Endothelial cell of umbilical vein (primary cell): ENCODE measurements around the gene ULK4. TPM values are rescaled to one million over a fixed set of nuclear protein-coding genes. Genes with fewer than 3 reads are reported as not detected.

ENCODE experiments used
- BruUV-seq: library from RNA; stranded (reverse); fragments of 400-500 nt; replicated peaks from 2 replicates; lab custom pipeline; 2021; lab: Mats Ljungman, UMichigan
- CTCF ChIA-PET: fragments of 300-600, 350-600 bp; sonication (Branson Sonifier 250); formaldehyde crosslinking; loops from one replicate; lab custom pipeline; 2021; ENCODE audit warnings: antibody characterized with exemption, inconsistent platforms; lab: Charles Lee
- POLR2A ChIA-PET: fragments of 300-600, 350-600 bp; sonication (Branson Sonifier 250); formaldehyde crosslinking; loops from one replicate; lab custom pipeline; 2021; ENCODE audit warnings: antibody characterized with exemption, inconsistent platforms; lab: Charles Lee
- DNase-seq: peaks from one replicate; pipeline ENCODE4 v3.0.0-alpha.2; 2011; ENCODE audit warnings: low read depth, low spot score
- FAIRE-seq: peaks from 2 replicates; lab custom pipeline; 2011; peaks lifted over from hg19 to GRCh38; lab: Jason Lieb, UNC
- H2AFZ ChIP-seq: 2 replicates; pipeline ENCODE4 v1.6.0; 2012; ENCODE audit warnings: low read depth, low read length, control low read depth, inconsistent platforms
- H3K27ac ChIP-seq: 2 replicates; pipeline ENCODE4 v1.5.1; 2011; ENCODE audit warnings: low read depth, mild to moderate bottlenecking, control low read depth, low read length, moderate library complexity; ENCODE audit not compliant: insufficient read depth
- H3K27me3 ChIP-seq, 2 experiments: 2 replicates each; pipeline versions ENCODE4 v1.6.0 to v1.6.1; 2011; ENCODE audit warnings: low read length in 2 of 2, mixed read lengths in 1 of 2; ENCODE audit not compliant: control insufficient read depth in 2 of 2, insufficient read depth in 2 of 2
- H3K36me3 ChIP-seq, 2 experiments: 2 replicates in 1 of 2; 3 replicates in 1 of 2; pipeline ENCODE4 v1.5.1; 2011; ENCODE audit warnings: low read length in 2 of 2, mild to moderate bottlenecking in 1 of 2, moderate library complexity in 1 of 2; ENCODE audit not compliant: control insufficient read depth in 2 of 2, insufficient read depth in 2 of 2; ENCODE audit errors: extremely low read depth in 1 of 2
- H3K4me1 ChIP-seq: 3 replicates; pipeline ENCODE4 v1.5.1; 2011; ENCODE audit warnings: mild to moderate bottlenecking, low read length; ENCODE audit not compliant: control insufficient read depth, insufficient read depth; ENCODE audit errors: extremely low read depth
- H3K4me2 ChIP-seq: 2 replicates; pipeline ENCODE4 v1.6.1; 2011; ENCODE audit warnings: low read length, control low read depth, mixed read lengths; ENCODE audit not compliant: insufficient read depth
- H3K4me3 ChIP-seq, 3 experiments: fragments of 200-600 bp in 1 of 3; sonication (generic), shearing (Covaris generic) in 1 of 3; replicated peaks in 1 of 3; 2 replicates each; pipeline ENCODE4 v1.5.1; 2011 to 2016; ENCODE audit warnings: control low read depth in 3 of 3, low read length in 3 of 3, mild to moderate bottlenecking in 2 of 3, inconsistent platforms in 1 of 3, low read depth in 1 of 3, moderate library complexity in 1 of 3; ENCODE audit not compliant: insufficient read depth in 1 of 3
- H3K79me2 ChIP-seq: 2 replicates; pipeline ENCODE4 v1.6.0; 2012; ENCODE audit warnings: low read length, inconsistent platforms; ENCODE audit not compliant: control insufficient read depth, insufficient read depth
- H3K9ac ChIP-seq: replicated peaks from 2 replicates; pipeline ENCODE3; 2011; ENCODE audit warnings: low read length, control low read depth; ENCODE audit not compliant: insufficient read depth; ENCODE audit errors: extremely low read depth
- H3K9me1 ChIP-seq: replicated peaks from 3 replicates; pipeline ENCODE4 v1.6.0; 2011; ENCODE audit warnings: mild to moderate bottlenecking, low read length; ENCODE audit not compliant: control insufficient read depth, insufficient read depth; ENCODE audit errors: extremely low read depth
- H3K9me3 ChIP-seq: replicated peaks from 2 replicates; pipeline ENCODE4 v1.5.1; 2012; ENCODE audit warnings: low read length, inconsistent platforms; ENCODE audit not compliant: control insufficient read depth, insufficient read depth
- H4K20me1 ChIP-seq: replicated peaks from 2 replicates; pipeline ENCODE3; 2011; ENCODE audit warnings: mild to moderate bottlenecking, low read length; ENCODE audit not compliant: control insufficient read depth, insufficient read depth; ENCODE audit errors: extremely low read depth
- CTCF ChIP-seq, 2 donors: IDR thresholded peaks; 1 replicate in 1 of 2; 2 replicates in 1 of 2; pipeline ENCODE4 v1.5.1; 2011; ENCODE audit warnings: low read length in 2 of 2, mild to moderate bottlenecking in 2 of 2, moderate library complexity in 2 of 2, control low read depth in 1 of 2, inconsistent platforms in 1 of 2, low read depth in 1 of 2; ENCODE audit not compliant: insufficient read depth in 1 of 2; ENCODE audit errors: extremely low read depth in 1 of 2
- EZH2 ChIP-seq: IDR thresholded peaks from 2 replicates; pipeline ENCODE4 v1.6.1; 2012; ENCODE audit warnings: borderline replicate concordance, low read depth, mild to moderate bottlenecking, moderate library complexity, low read length, inconsistent platforms; ENCODE audit not compliant: severe bottlenecking
- FOS ChIP-seq: IDR thresholded peaks from 2 replicates; pipeline ENCODE4 v1.6.1; 2011; ENCODE audit warnings: mild to moderate bottlenecking, low read length, moderate library complexity, borderline replicate concordance; ENCODE audit not compliant: insufficient read depth
- GATA2 ChIP-seq: IDR thresholded peaks from 2 replicates; pipeline ENCODE4 v1.7.0; 2011; ENCODE audit warnings: low read depth, mild to moderate bottlenecking, moderate library complexity, mixed read lengths, low read length; ENCODE audit not compliant: insufficient read length, insufficient read depth
- JUN ChIP-seq: IDR thresholded peaks from 2 replicates; pipeline ENCODE4 v1.6.1; 2011; ENCODE audit warnings: borderline replicate concordance, low read depth; ENCODE audit not compliant: insufficient read length, insufficient read depth
- MAX ChIP-seq: IDR thresholded peaks from 2 replicates; pipeline ENCODE4 v1.6.1; 2011; ENCODE audit not compliant: insufficient read depth, insufficient read length
- MYC ChIP-seq: IDR thresholded peaks from one replicate; pipeline ENCODE4 v1.6.1; 2011; ENCODE audit warnings: mild to moderate bottlenecking, low read depth, low read length
- POLR2A ChIP-seq: IDR thresholded peaks from 2 replicates; pipeline ENCODE4 v1.6.1; 2012; ENCODE audit warnings: low read depth, mild to moderate bottlenecking, control low read depth, low read length
- POLR2AphosphoS5 ChIP-seq: IDR thresholded peaks from 2 replicates; pipeline ENCODE4 v1.6.1; 2012; ENCODE audit warnings: low read depth, mild to moderate bottlenecking, control low read depth, low read length, moderate library complexity; ENCODE audit not compliant: insufficient read depth
- dilution Hi-C: fragments of 300-500 bp; cut with MboI; formaldehyde crosslinking; loops from one replicate; pipeline ENCODE4 v1.15.0; 2019; ENCODE audit warnings: low sequenced_read_pairs; ENCODE audit not compliant: extremely low pct_ligation_motif_present
- intact Hi-C: fragments of 100-400 bp; cut with micrococcal nuclease; formaldehyde crosslinking; loops from one replicate; pipeline ENCODE4 v1.10.0; 2022
- polyA plus RNA-seq, 4 experiments: library from polyadenylated mRNA; depleted of rRNA in 3 of 4; stranded (reverse) in 3 of 4; unstranded in 1 of 4; fragments of >200 nt; gene quantifications; 2 replicates each; pipeline versions ENCODE4 v1.2.1 to v1.2.3, GENCODE V29; 2011 to 2012; ENCODE audit warnings: missing spikeins in 1 of 4
- total RNA-seq: library from RNA; stranded (reverse); gene quantifications from 2 replicates; pipeline ENCODE4 v1.2.3, GENCODE V29; 2021

Gene ULK4
- total and polyA plus RNA-seq, 2 donors (not counting 3 experiments of a cell fraction or from before 2014, with no cell fraction given), result 3.3 to 16.0 TPM

GRCh38 chr3:41350441-41350840 lies 611.5 kb downstream of the ULK4 start:
- intact Hi-C loops, result no loop called here
- no TSS peak for BruUV-seq
- no peak for TF ChIP-seq CTCF (IDR thresholded peaks at IDR 0.05; ENCODE audit: extremely low read depth in 1 of 2, insufficient read depth in 1 of 2, low read depth in 1 of 2, low read length in 2 of 2)
- POLR2A ChIA-PET, result no interaction called here
- no peaks in the 10 kb centered on the region for H3K79me2 ChIP-seq
- no peak overlapping the region for H2AFZ ChIP-seq
- H3K4me3 ChIP-seq, result no peak overlapping the region
- H3K27me3 ChIP-seq, result no peaks in the 10 kb centered on the region
- no peak for DNase-seq
- FAIRE-seq, result no peak
- dilution Hi-C loops, result no loop called here
- no peak overlapping the region for H3K4me2 ChIP-seq
- H3K9me3 ChIP-seq, result no peaks in the 10 kb centered on the region
- no peaks in the 10 kb centered on the region for H3K9me1 ChIP-seq
- CTCF ChIA-PET, result no interaction called here
- no peaks in the 10 kb centered on the region for H3K4me1 ChIP-seq
- no peak overlapping the region for H3K27ac ChIP-seq
- no peak overlapping the region for H3K9ac ChIP-seq
- no peaks in the 10 kb centered on the region for H3K36me3 ChIP-seq
- H4K20me1 ChIP-seq, result no peaks in the 10 kb centered on the region

- Histone ChIP-seq H3K9ac (no peak overlapping the region), H3K27ac (no peak overlapping the region), H3K4me3 (no peak overlapping the region), H3K27me3 (no peaks in the 10 kb centered on the region), H2AFZ (no peak overlapping the region), H3K4me2 (no peak overlapping the region), H3K36me3 (no peaks in the 10 kb centered on the region), H3K9me3 (no peaks in the 10 kb centered on the region), H4K20me1 (no peaks in the 10 kb centered on the region), H3K9me1 (no peaks in the 10 kb centered on the region), H3K4me1 (no peaks in the 10 kb centered on the region), H3K79me2 (no peaks in the 10 kb centered on the region)
- POLR2A ChIA-PET, result no interaction called here
- intact Hi-C loops, result no loop called here
- DNase-seq (no peak), FAIRE-seq (no peak)
- BruUV-seq, result no TSS peak
- no peak for TF ChIP-seq CTCF (IDR thresholded peaks at IDR 0.05; ENCODE audit: extremely low read depth in 1 of 2, insufficient read depth in 1 of 2, low read depth in 1 of 2, low read length in 2 of 2)
- no peak for TF ChIP-seq MYC
- no peak for TF ChIP-seq FOS
- no peak for TF ChIP-seq EZH2
- TF ChIP-seq GATA2, result no peak
- no peak for TF ChIP-seq JUN
- TF ChIP-seq POLR2AphosphoS5, result no peak
- no peak for TF ChIP-seq POLR2A
- TF ChIP-seq MAX, result no peak
- dilution Hi-C loops, result no loop called here
- CTCF ChIA-PET, result no interaction called here
These were observed 613.5 kb downstream of the ULK4 start for GRCh38 chr3:41348401-41348800.
